Panc1 (cell line): ENCODE data around the gene EWSR1. TPM values are rescaled to one million over a fixed set of nuclear protein-coding genes. Genes with fewer than 3 reads are reported as not detected.
A peak's percentile ranks its signal among the peaks of the same experiment; 100 is the strongest.

Experiments
- ATAC-seq: fragments of 200-7000 bp; cut with Tn5 transposase; 2 replicates; pipeline ENCODE4 v1.9.1; 2020; ENCODE audit warnings: mild to moderate bottlenecking, moderate library complexity
- BruUV-seq: library from RNA; stranded (reverse); fragments of 400-500 nt; replicated peaks from 2 replicates; lab custom pipeline; 2021; lab: Mats Ljungman, UMichigan
- CTCF ChIA-PET: fragments of 300-600 bp; sonication (Branson Sonifier 250); formaldehyde crosslinking; loops from one replicate; lab custom pipeline; 2022; ENCODE audit warnings: antibody characterized with exemption; lab: Charles Lee
- POLR2A ChIA-PET: fragments of 300-600 bp; sonication (Branson Sonifier 250); formaldehyde crosslinking; loops from one replicate; lab custom pipeline; 2022; ENCODE audit warnings: antibody characterized with exemption; lab: Charles Lee
- DNase-seq: peaks from one replicate; pipeline ENCODE4 v3.0.0-alpha.2; 2010; ENCODE audit warnings: low read depth, low spot score
- H3K27ac ChIP-seq: 2 replicates; pipeline ENCODE4 v1.5.1; 2011; ENCODE audit warnings: mild to moderate bottlenecking, low read length, inconsistent platforms
- H3K27me3 ChIP-seq: fragments of 200-500 bp; sonication (Bioruptor generic); 2 replicates; pipeline ENCODE4 v1.6.0; 2014; ENCODE audit warnings: low read length, inconsistent platforms; ENCODE audit not compliant: control insufficient read depth, insufficient read depth
- H3K36me3 ChIP-seq: fragments of 200-500 bp; sonication (Bioruptor generic); 2 replicates; pipeline ENCODE4 v1.5.1; 2014; ENCODE audit warnings: inconsistent platforms, mild to moderate bottlenecking, low read length, moderate library complexity; ENCODE audit not compliant: control insufficient read depth, insufficient read depth
- H3K4me1 ChIP-seq: 2 replicates; pipeline ENCODE4 v1.5.1; 2011; ENCODE audit warnings: inconsistent platforms, mild to moderate bottlenecking, low read length, moderate library complexity; ENCODE audit not compliant: control insufficient read depth, insufficient read depth
- H3K4me3 ChIP-seq, 2 experiments: 2 replicates each; pipeline ENCODE4 v1.5.1; 2011 to 2012; ENCODE audit warnings: low read depth in 2 of 2, low read length in 2 of 2, mild to moderate bottlenecking in 2 of 2, inconsistent platforms in 1 of 2, moderate library complexity in 1 of 2
- H3K9me3 ChIP-seq: fragments of 200-500 bp; sonication (Bioruptor generic); 2 replicates; pipeline ENCODE4 v1.5.1; 2014; ENCODE audit warnings: low read depth, mild to moderate bottlenecking, inconsistent platforms, low read length, moderate library complexity; ENCODE audit not compliant: control insufficient read depth, insufficient read depth
- POLR2AphosphoS5 ChIP-seq: IDR thresholded peaks from 2 replicates; pipeline ENCODE4 v1.6.1; 2012; ENCODE audit warnings: mild to moderate bottlenecking, low read depth, low read length, moderate library complexity
- SIN3A ChIP-seq: IDR thresholded peaks from 2 replicates; pipeline ENCODE4 v1.6.1; 2012; ENCODE audit warnings: low read depth, mild to moderate bottlenecking, low read length, moderate library complexity, borderline replicate concordance; ENCODE audit not compliant: insufficient read depth
- TCF7L2 ChIP-seq: IDR thresholded peaks from 2 replicates; pipeline ENCODE4 v1.6.1; 2011; ENCODE audit warnings: mild to moderate bottlenecking, low read depth, low read length, inconsistent platforms
- in situ Hi-C: cut with HindIII; loops from 2 replicates; pipeline ENCODE4 v1.10.0; 2016; ENCODE audit warnings: low sequenced_read_pairs, low pct_unique_long_range_greater_than_20kb
- intact Hi-C: fragments of 100-400 bp; cut with micrococcal nuclease; formaldehyde crosslinking; loops from one replicate; pipeline ENCODE4 v1.10.0; 2022; ENCODE audit not compliant: unreplicated experiment
- total RNA-seq: library from RNA; stranded (reverse); gene quantifications from one replicate; pipeline ENCODE4 v1.2.1, GENCODE V29; 2021; ENCODE audit not compliant: unreplicated experiment
- TF ChIP-seq, protein P1 (sequence below): fragments of 450-650 bp; IDR thresholded peaks from 2 replicates; pipeline ENCODE4 v1.5.1; 2017; ENCODE audit warnings: mild to moderate bottlenecking
- TF ChIP-seq, protein P2 (sequence below), 2 experiments: IDR thresholded peaks; 2 replicates each; pipeline ENCODE4 v1.6.1; 2011 to 2012; ENCODE audit warnings: low read depth in 2 of 2, control low read depth in 1 of 2, low read length in 1 of 2, mild to moderate bottlenecking in 1 of 2, moderate library complexity in 1 of 2; ENCODE audit not compliant: insufficient read depth in 1 of 2

The EWSR1 gene
- total RNA-seq, 1 experiment from 2014 or later: 272 TPM

DNA sequence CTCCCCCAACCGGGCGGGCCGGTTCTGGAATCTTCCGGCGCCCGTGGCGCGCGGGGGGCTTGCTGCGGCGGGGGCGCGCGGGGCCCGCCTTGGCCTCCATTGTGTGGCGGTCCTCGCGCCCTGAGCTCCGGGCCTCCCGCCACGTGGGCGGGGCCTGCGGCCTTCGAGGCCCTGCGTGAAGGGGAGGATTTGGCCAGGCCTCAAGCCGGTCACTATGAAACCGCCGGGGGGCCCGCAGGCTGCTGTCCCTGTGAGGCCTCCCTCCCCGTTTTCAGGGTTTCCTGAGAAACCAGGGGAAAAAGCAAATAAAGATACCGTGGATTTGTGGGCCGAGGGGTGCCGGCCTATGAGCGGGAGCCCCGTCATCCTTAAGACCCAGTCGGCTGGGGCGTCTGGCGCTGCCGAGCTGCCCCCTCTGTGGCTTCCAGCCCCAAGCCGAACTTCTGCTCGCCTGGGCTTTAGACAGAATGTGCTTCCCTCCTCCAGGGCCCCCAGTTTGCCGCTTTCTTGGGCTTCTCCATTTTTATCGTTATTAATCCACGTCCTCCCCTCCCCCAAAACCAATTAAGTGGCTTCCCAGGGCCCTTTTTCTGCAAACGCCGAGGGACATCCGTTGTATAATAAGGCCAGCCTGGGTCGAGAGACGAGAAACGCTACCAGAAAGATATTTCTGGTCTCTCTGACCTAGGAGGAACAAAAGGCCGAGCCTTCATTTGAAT is 602 bp downstream of the EWSR1 start:
- no TSS peak for BruUV-seq
- H3K27me3 ChIP-seq: no peaks in the 10 kb centered on the region
- TF ChIP-seq, protein P1, sequence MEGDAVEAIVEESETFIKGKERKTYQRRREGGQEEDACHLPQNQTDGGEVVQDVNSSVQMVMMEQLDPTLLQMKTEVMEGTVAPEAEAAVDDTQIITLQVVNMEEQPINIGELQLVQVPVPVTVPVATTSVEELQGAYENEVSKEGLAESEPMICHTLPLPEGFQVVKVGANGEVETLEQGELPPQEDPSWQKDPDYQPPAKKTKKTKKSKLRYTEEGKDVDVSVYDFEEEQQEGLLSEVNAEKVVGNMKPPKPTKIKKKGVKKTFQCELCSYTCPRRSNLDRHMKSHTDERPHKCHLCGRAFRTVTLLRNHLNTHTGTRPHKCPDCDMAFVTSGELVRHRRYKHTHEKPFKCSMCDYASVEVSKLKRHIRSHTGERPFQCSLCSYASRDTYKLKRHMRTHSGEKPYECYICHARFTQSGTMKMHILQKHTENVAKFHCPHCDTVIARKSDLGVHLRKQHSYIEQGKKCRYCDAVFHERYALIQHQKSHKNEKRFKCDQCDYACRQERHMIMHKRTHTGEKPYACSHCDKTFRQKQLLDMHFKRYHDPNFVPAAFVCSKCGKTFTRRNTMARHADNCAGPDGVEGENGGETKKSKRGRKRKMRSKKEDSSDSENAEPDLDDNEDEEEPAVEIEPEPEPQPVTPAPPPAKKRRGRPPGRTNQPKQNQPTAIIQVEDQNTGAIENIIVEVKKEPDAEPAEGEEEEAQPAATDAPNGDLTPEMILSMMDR: no peak
- TF ChIP-seq POLR2AphosphoS5: no peak; the same call in 1 of the 2 replicates
- no peak for TF ChIP-seq TCF7L2
- TF ChIP-seq, protein P2, sequence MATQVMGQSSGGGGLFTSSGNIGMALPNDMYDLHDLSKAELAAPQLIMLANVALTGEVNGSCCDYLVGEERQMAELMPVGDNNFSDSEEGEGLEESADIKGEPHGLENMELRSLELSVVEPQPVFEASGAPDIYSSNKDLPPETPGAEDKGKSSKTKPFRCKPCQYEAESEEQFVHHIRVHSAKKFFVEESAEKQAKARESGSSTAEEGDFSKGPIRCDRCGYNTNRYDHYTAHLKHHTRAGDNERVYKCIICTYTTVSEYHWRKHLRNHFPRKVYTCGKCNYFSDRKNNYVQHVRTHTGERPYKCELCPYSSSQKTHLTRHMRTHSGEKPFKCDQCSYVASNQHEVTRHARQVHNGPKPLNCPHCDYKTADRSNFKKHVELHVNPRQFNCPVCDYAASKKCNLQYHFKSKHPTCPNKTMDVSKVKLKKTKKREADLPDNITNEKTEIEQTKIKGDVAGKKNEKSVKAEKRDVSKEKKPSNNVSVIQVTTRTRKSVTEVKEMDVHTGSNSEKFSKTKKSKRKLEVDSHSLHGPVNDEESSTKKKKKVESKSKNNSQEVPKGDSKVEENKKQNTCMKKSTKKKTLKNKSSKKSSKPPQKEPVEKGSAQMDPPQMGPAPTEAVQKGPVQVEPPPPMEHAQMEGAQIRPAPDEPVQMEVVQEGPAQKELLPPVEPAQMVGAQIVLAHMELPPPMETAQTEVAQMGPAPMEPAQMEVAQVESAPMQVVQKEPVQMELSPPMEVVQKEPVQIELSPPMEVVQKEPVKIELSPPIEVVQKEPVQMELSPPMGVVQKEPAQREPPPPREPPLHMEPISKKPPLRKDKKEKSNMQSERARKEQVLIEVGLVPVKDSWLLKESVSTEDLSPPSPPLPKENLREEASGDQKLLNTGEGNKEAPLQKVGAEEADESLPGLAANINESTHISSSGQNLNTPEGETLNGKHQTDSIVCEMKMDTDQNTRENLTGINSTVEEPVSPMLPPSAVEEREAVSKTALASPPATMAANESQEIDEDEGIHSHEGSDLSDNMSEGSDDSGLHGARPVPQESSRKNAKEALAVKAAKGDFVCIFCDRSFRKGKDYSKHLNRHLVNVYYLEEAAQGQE (IDR thresholded peaks at IDR 0.05; ENCODE audit: insufficient read depth in 1 of 2, low read depth in 2 of 2, low read length in 1 of 2): no peak
- no peak; the same call in 1 of the 2 replicates for TF ChIP-seq SIN3A
- intact Hi-C loops: no loop called here
- CTCF ChIA-PET: no interaction called here
- peak; percentile 63 for ATAC-seq
- H3K36me3 ChIP-seq: peaks cover 38% of the 10 kb centered on the region
- no peak for DNase-seq
- in situ Hi-C loops: no loop called here
- H3K27ac ChIP-seq: peak overlapping the region; percentile 98
- no peaks in the 10 kb centered on the region for H3K9me3 ChIP-seq
- H3K4me3 ChIP-seq: peak overlapping the region; percentile 91 to 98
- POLR2A ChIA-PET: no interaction called here
- peaks cover 34% of the 10 kb centered on the region for H3K4me1 ChIP-seq

DNA sequence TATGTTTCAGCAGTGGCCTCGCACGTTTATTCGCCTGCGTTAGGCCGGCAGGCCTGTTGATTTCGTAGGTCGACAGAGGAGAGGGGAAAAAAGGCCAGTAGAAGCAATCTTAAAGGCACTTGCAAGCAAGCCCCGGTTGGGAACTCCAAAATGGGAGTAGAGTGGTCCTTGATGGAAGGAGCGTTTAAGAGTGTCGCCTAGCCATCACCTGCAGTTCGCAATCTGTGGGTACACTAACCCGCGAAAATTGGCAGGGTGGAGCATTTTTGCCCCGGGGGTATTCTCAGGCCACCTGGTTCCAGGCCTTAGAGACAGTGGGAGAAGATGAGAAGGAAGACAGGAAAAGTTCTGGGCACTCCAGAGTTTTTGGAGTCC is 1.1 kb downstream of the EWSR1 start:
- no peaks in the 10 kb centered on the region for H3K27me3 ChIP-seq
- TF ChIP-seq POLR2AphosphoS5 (no peak), SIN3A (0 out of 2 replicates have a peak, but pooled peaks have one; percentile 20)
- peaks cover 34% of the 10 kb centered on the region for H3K4me1 ChIP-seq
- in situ Hi-C loops (no loop called here), intact Hi-C loops (no loop called here)
- ATAC-seq: no peak
- TSS peak; percentile 60 for BruUV-seq
- no peak for DNase-seq
- H3K4me3 ChIP-seq: peak overlapping the region; percentile 91 to 98
- POLR2A ChIA-PET: no interaction called here
- CTCF ChIA-PET: no interaction called here
- H3K36me3 ChIP-seq: peaks cover 43% of the 10 kb centered on the region
- no peaks in the 10 kb centered on the region for H3K9me3 ChIP-seq
- H3K27ac ChIP-seq: peak overlapping the region; percentile 98
